LoVo (cell line): Measurements from ENCODE around the gene MRPL43.
A peak's percentile ranks its signal among the peaks of the same experiment; 100 is the strongest.

Source experiments
- DNase-seq: peaks from one replicate; pipeline ENCODE4 v3.0.0-alpha.2; 2016; ENCODE audit warnings: low spot score

Gene MRPL43

GRCh38 chr10:101019440-101019703, 32.1 kb upstream of the MRPL43 start:
- DNase-seq = no peak

- peak; percentile 46 for DNase-seq
Measured at GRCh38 chr10:101018600-101019439, 31.5 kb upstream of the MRPL43 start.

- DNase-seq = no peak
Measured at GRCh38 chr10:101018118-101018599, 30.9 kb upstream of the MRPL43 start.

GRCh38 chr10:101016814-101017213, 29.5 kb upstream of the MRPL43 start:
- no peak for DNase-seq

- DNase-seq = no peak
Measured at GRCh38 chr10:101015582-101015973, 28.3 kb upstream of the MRPL43 start.

- no peak for DNase-seq
Measured at GRCh38 chr10:101014966-101015581, 27.8 kb upstream of the MRPL43 start.

GRCh38 chr10:101014230-101014884, 27.1 kb upstream of the MRPL43 start:
- peak; percentile 57 for DNase-seq

GRCh38 chr10:101013365-101013825, 26.1 kb upstream of the MRPL43 start:
- DNase-seq = no peak

- peak; percentile 89 for DNase-seq
Measured at GRCh38 chr10:101012525-101013364, 25.4 kb upstream of the MRPL43 start.

GRCh38 chr10:101011517-101012423, 24.5 kb upstream of the MRPL43 start:
- DNase-seq = no peak

- DNase-seq = no peak
Measured at GRCh38 chr10:101010329-101010728, 23.0 kb upstream of the MRPL43 start.

- DNase-seq = no peak
Measured at GRCh38 chr10:101008823-101009423, 21.6 kb upstream of the MRPL43 start.

- no peak for DNase-seq
Measured at GRCh38 chr10:101007915-101008822, 20.9 kb upstream of the MRPL43 start.

GRCh38 chr10:101007099-101007711, 19.9 kb upstream of the MRPL43 start:
- DNase-seq = no peak

GRCh38 chr10:101006593-101007098, 19.3 kb upstream of the MRPL43 start:
- no peak for DNase-seq

- DNase-seq = no peak
Measured at GRCh38 chr10:101005869-101006567, 18.7 kb upstream of the MRPL43 start.

GRCh38 chr10:101005361-101005760, 18.1 kb upstream of the MRPL43 start:
- DNase-seq = no peak

- no peak for DNase-seq
Measured at GRCh38 chr10:101003639-101004206, 16.4 kb upstream of the MRPL43 start.
